Astrocyte of the spinal cord (primary cell): Measurements from ENCODE around the gene ARHGAP12.
A peak's percentile ranks its signal among the peaks of the same experiment; 100 is the strongest.

ENCODE experiments used
- DNase-seq: peaks from one replicate; pipeline ENCODE4 v3.0.0; 2011; ENCODE audit warnings: low read depth, low spot score
- H3K4me3 ChIP-seq: 2 replicates; pipeline ENCODE4 v1.5.1; 2011; ENCODE audit warnings: low read depth, mild to moderate bottlenecking, low read length, moderate library complexity
- CTCF ChIP-seq: IDR thresholded peaks from 2 replicates; pipeline ENCODE4 v1.5.1; 2012; ENCODE audit warnings: low read depth, mild to moderate bottlenecking, low read length, inconsistent platforms
- in situ Hi-C: cut with HindIII; loops from 2 replicates; pipeline ENCODE4 v1.10.0; 2017; ENCODE audit warnings: low sequenced_read_pairs

Gene ARHGAP12

GRCh38 chr10:31958856-31959255, 30.2 kb upstream of the ARHGAP12 start:
- no peak for DNase-seq
- TF ChIP-seq CTCF = no peak
- H3K4me3 ChIP-seq = no peak overlapping the region
- in situ Hi-C loops = no loop called here

GRCh38 chr10:31956200-31956946, 27.7 kb upstream of the ARHGAP12 start:
- no peak for DNase-seq
- TF ChIP-seq CTCF = no peak
- no peak overlapping the region for H3K4me3 ChIP-seq
- in situ Hi-C loops = no loop called here

GRCh38 chr10:31954410-31955191, 26.0 kb upstream of the ARHGAP12 start:
- in situ Hi-C loops = no loop called here
- H3K4me3 ChIP-seq = no peak overlapping the region
- DNase-seq = no peak
- TF ChIP-seq CTCF = no peak

- no peak for TF ChIP-seq CTCF
- in situ Hi-C loops = no loop called here
- no peak overlapping the region for H3K4me3 ChIP-seq
- no peak for DNase-seq
These were observed 24.8 kb upstream of the ARHGAP12 start for GRCh38 chr10:31953480-31953879.

- TF ChIP-seq CTCF = no peak
- no peak overlapping the region for H3K4me3 ChIP-seq
- in situ Hi-C loops = no loop called here
- peak; percentile 27 for DNase-seq
These were observed 24.4 kb upstream of the ARHGAP12 start for GRCh38 chr10:31953080-31953479.

GRCh38 chr10:31952066-31952465, 23.4 kb upstream of the ARHGAP12 start:
- H3K4me3 ChIP-seq = no peak overlapping the region
- TF ChIP-seq CTCF = no peak
- DNase-seq = no peak
- in situ Hi-C loops = no loop called here
